SK-N-SH (cell line): ENCODE results near the gene PAPSS2. TPM values are rescaled to one million over a fixed set of nuclear protein-coding genes. Genes with fewer than 3 reads are reported as not detected.

Experiments
- CTCF ChIA-PET: fragments of 300-600, 350-600 bp; formaldehyde crosslinking; extraction: SDS; loops from one replicate; lab custom pipeline; 2021; lab: Yijun Ruan, JAX
- POLR2A ChIA-PET: fragments of 350-600 bp; sonication (Branson Sonifier 250); formaldehyde crosslinking; extraction: SDS; loops from one replicate; lab custom pipeline; 2020; ENCODE audit warnings: antibody characterized with exemption, inconsistent platforms; lab: Yijun Ruan, JAX
- DNase-seq: peaks from one replicate; pipeline ENCODE4 v3.0.0; 2012
- H2AFZ ChIP-seq: fragments of 200-600 bp; sonication (generic); 2 replicates; pipeline ENCODE4 v1.8.1; 2016; ENCODE audit warnings: antibody characterized with exemption, mild to moderate bottlenecking, low read depth
- H3F3A ChIP-seq: fragments of 200-600 bp; sonication (generic); replicated peaks from 2 replicates; pipeline ENCODE3; 2016; ENCODE audit warnings: antibody characterized with exemption, mild to moderate bottlenecking; ENCODE audit not compliant: insufficient read depth
- H3K27ac ChIP-seq, 2 experiments: fragments of 200-500 bp in 1 of 2; fragments of 200-600 bp in 1 of 2; sonication (Bioruptor generic) in 1 of 2; sonication (generic), shearing (Covaris generic) in 1 of 2; 2 replicates each; pipeline versions ENCODE4 v1.5.1 to v1.6.1; 2014 to 2016; ENCODE audit warnings: low read depth in 2 of 2, inconsistent platforms in 1 of 2, low read length in 1 of 2, mild to moderate bottlenecking in 1 of 2, mixed read lengths in 1 of 2
- H3K27me3 ChIP-seq: fragments of 200-600 bp; sonication (generic), shearing (Covaris generic); 2 replicates; pipeline ENCODE4 v1.6.1; 2016; ENCODE audit warnings: mixed run types; ENCODE audit not compliant: insufficient read depth
- H3K36me3 ChIP-seq, 2 experiments: fragments of 200-500 bp in 1 of 2; fragments of 200-600 bp in 1 of 2; sonication (Bioruptor generic) in 1 of 2; sonication (generic) in 1 of 2; replicated peaks in 1 of 2; 2 replicates each; pipeline versions ENCODE3 to v1.5.1; 2014 to 2016; ENCODE audit warnings: low read length in 1 of 2, mild to moderate bottlenecking in 1 of 2; ENCODE audit not compliant: insufficient read depth in 2 of 2, control insufficient read depth in 1 of 2
- H3K4me1 ChIP-seq, 2 experiments: fragments of 200-500 bp in 1 of 2; fragments of 200-600 bp in 1 of 2; sonication (Bioruptor generic) in 1 of 2; sonication (generic), shearing (Covaris generic) in 1 of 2; 2 replicates each; pipeline versions ENCODE4 v1.5.1 to v1.6.1; 2014 to 2016; ENCODE audit warnings: low read depth in 1 of 2, low read length in 1 of 2, mixed run types in 1 of 2; ENCODE audit not compliant: insufficient read depth in 2 of 2, control insufficient read depth in 1 of 2
- H3K4me2 ChIP-seq: fragments of 200-600 bp; sonication (generic), shearing (Covaris generic); 2 replicates; pipeline ENCODE4 v1.6.1; 2017; ENCODE audit warnings: mixed run types
- H3K4me3 ChIP-seq, 2 experiments: fragments of 200-500 bp in 1 of 2; fragments of 200-600 bp in 1 of 2; sonication (Bioruptor generic) in 1 of 2; sonication (generic), shearing (Covaris generic) in 1 of 2; 2 replicates each; pipeline versions ENCODE4 v1.5.1 to v1.8.1; 2014 to 2016; ENCODE audit warnings: low read depth in 2 of 2, inconsistent platforms in 1 of 2, low read length in 1 of 2, mild to moderate bottlenecking in 1 of 2, mixed read lengths in 1 of 2, moderate library complexity in 1 of 2
- H3K79me2 ChIP-seq: fragments of 200-600 bp; sonication (generic); 2 replicates; pipeline ENCODE4 v1.8.1; 2017; ENCODE audit warnings: mild to moderate bottlenecking; ENCODE audit not compliant: insufficient read depth
- H3K9ac ChIP-seq: fragments of 200-600 bp; sonication (generic); 2 replicates; pipeline ENCODE4 v1.6.1; 2017; ENCODE audit warnings: mixed run types
- H3K9me2 ChIP-seq: fragments of 200-600 bp; sonication (generic); 2 replicates; pipeline ENCODE4 v1.6.1; 2017; ENCODE audit warnings: mixed run types
- H3K9me3 ChIP-seq: fragments of 200-600 bp; sonication (generic); 2 replicates; pipeline ENCODE4 v1.6.1; 2017; ENCODE audit warnings: mixed run types, mild to moderate bottlenecking, moderate library complexity
- H4K20me1 ChIP-seq: fragments of 200-600 bp; sonication (generic); 2 replicates; pipeline ENCODE4 v1.6.1; 2017; ENCODE audit warnings: mild to moderate bottlenecking, mixed run types; ENCODE audit not compliant: insufficient read depth
- CHD2 ChIP-seq: fragments of 150-350 bp; IDR thresholded peaks from 2 replicates; pipeline ENCODE4 v1.6.1; 2018; ENCODE audit warnings: low read length; ENCODE audit not compliant: partially characterized antibody
- ELF1 ChIP-seq: IDR thresholded peaks from 2 replicates; pipeline ENCODE4 v1.4.0; 2012
- EP300 ChIP-seq, 2 experiments: IDR thresholded peaks; 2 replicates each; pipeline versions ENCODE4 v1.4.0 to v1.6.1; 2012; ENCODE audit warnings: borderline replicate concordance in 1 of 2, low read depth in 1 of 2, low read length in 1 of 2
- EZH2phosphoT487 ChIP-seq: fragments of 200-600 bp; sonication (generic); IDR thresholded peaks from 2 replicates; pipeline ENCODE4 v1.6.1; 2017; ENCODE audit warnings: low read depth, mixed run types, mild to moderate bottlenecking, antibody characterized with exemption, moderate library complexity, borderline replicate concordance
- FOSL2 ChIP-seq: IDR thresholded peaks from 2 replicates; pipeline ENCODE4 v1.4.0; 2012; ENCODE audit warnings: low read depth, mild to moderate bottlenecking, moderate library complexity, borderline replicate concordance
- GABPA ChIP-seq: IDR thresholded peaks from 2 replicates; pipeline ENCODE4 v1.4.0; 2012; ENCODE audit warnings: low read depth, mild to moderate bottlenecking
- GATA2 ChIP-seq: sonication (generic); formaldehyde crosslinking; IDR thresholded peaks from 2 replicates; pipeline ENCODE4 v1.5.0; 2020; ENCODE audit warnings: mild to moderate bottlenecking, missing genetic modification reagents
- MEF2A ChIP-seq: IDR thresholded peaks from 2 replicates; pipeline ENCODE4 v1.4.0; 2012; ENCODE audit warnings: low read depth, borderline replicate concordance
- MXI1 ChIP-seq: IDR thresholded peaks from 2 replicates; pipeline ENCODE4 v1.6.1; 2012; ENCODE audit warnings: mild to moderate bottlenecking, low read depth, low read length, improper control_type of control experiment
- NFIC ChIP-seq: IDR thresholded peaks from 2 replicates; pipeline ENCODE4 v1.4.0; 2012; ENCODE audit warnings: borderline replicate concordance
- NRF1 ChIP-seq: IDR thresholded peaks from 2 replicates; pipeline ENCODE4 v1.6.1; 2012; ENCODE audit warnings: low read depth, mild to moderate bottlenecking, low read length
- RCOR1 ChIP-seq: fragments of 150-350 bp; IDR thresholded peaks from 2 replicates; pipeline ENCODE4 v1.6.1; 2017; ENCODE audit warnings: antibody characterized with exemption, low read length
- RFX5 ChIP-seq: IDR thresholded peaks from 2 replicates; pipeline ENCODE4 v1.6.1; 2012; ENCODE audit warnings: mild to moderate bottlenecking, improper control_type of control experiment, low read length
- RXRA ChIP-seq: IDR thresholded peaks from 2 replicates; pipeline ENCODE4 v1.4.0; 2012; ENCODE audit warnings: low read depth, mild to moderate bottlenecking, borderline replicate concordance
- SMC3 ChIP-seq: IDR thresholded peaks from 2 replicates; pipeline ENCODE4 v1.6.1; 2012; ENCODE audit warnings: low read depth, low read length, improper control_type of control experiment
- TEAD4 ChIP-seq: IDR thresholded peaks from 2 replicates; pipeline ENCODE4 v1.4.0; 2012; ENCODE audit warnings: mild to moderate bottlenecking, borderline replicate concordance; ENCODE audit not compliant: insufficient read depth
- YY1 ChIP-seq: IDR thresholded peaks from 2 replicates; pipeline ENCODE4 v1.4.0; 2012; ENCODE audit warnings: low read depth, mild to moderate bottlenecking
- WGBS: methylation state at CpG from one replicate; pipeline ENCODE4 v1.1.6; 2017; ENCODE audit warnings: low lambda C conversion rate; 5-methylcytosine and 5-hydroxymethylcytosine counted together
- polyA plus RNA-seq, 3 experiments: library from polyadenylated mRNA; depleted of rRNA; stranded (reverse); fragments of >200 nt; gene quantifications; 2 replicates each; pipeline ENCODE4 v1.2.3, GENCODE V29; 2012
- TF ChIP-seq, protein P1 (sequence below): fragments of 200-600 bp; sonication (generic); IDR thresholded peaks from 2 replicates; pipeline ENCODE4 v1.6.1; 2017; ENCODE audit warnings: antibody characterized with exemption, mild to moderate bottlenecking, moderate library complexity
- TF ChIP-seq, protein P2 (sequence below): fragments of 150-350 bp; IDR thresholded peaks from 2 replicates; pipeline ENCODE4 v1.6.1; 2017; ENCODE audit warnings: antibody characterized with exemption, low read length, low read depth, borderline replicate concordance
- TF ChIP-seq, protein P3 (sequence below): IDR thresholded peaks from 2 replicates; pipeline ENCODE4; 2012

PAPSS2 gene
- polyA plus RNA-seq, 1 of the 3 experiments (the other 2 are of a cell fraction): 50.0 TPM

DNA sequence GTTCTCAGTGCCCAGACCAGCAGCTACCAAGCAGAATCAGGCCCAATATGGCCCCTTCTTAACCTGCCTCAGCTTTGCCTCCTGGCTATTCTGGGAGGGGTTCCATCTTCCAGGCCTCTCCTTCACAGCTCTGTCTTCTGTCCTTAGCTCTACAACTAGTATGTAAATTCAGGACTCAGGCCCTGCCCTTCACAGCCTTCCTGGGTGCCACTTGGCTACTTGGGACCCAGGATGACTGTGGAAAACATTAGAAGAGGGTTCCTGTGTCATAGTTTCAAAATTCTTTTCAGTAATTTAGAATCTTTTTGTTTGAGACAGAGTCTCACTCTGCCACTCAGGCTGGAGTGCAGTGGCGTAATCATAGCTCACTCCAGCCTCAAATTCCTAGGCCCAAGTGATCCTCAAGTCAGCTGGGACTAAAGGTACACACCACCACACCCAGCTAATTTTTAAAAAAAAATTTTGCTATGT lies 33.2 kb upstream of the PAPSS2 start:
- Histone ChIP-seq H3K4me2 (no peak overlapping the region), H3K4me1 (no peaks in the 10 kb centered on the region), H3K9me3 (no peaks in the 10 kb centered on the region), H3K27me3 (no peaks in the 10 kb centered on the region), H2AFZ (no peak overlapping the region), H3K36me3 (no peaks in the 10 kb centered on the region), H4K20me1 (no peaks in the 10 kb centered on the region), H3F3A (no peaks in the 10 kb centered on the region), H3K9me2 (no peaks in the 10 kb centered on the region), H3K27ac (no peak overlapping the region), H3K4me3 (no peak overlapping the region), H3K9ac (no peak overlapping the region), H3K79me2 (no peaks in the 10 kb centered on the region; the same call in 1 of the 2 replicates)
- POLR2A ChIA-PET: no interaction called here
- TF ChIP-seq ELF1: no peak
- no peak for TF ChIP-seq TEAD4
- TF ChIP-seq NRF1: no peak
- no peak for TF ChIP-seq MXI1
- TF ChIP-seq SMC3: no peak
- TF ChIP-seq, protein P1, sequence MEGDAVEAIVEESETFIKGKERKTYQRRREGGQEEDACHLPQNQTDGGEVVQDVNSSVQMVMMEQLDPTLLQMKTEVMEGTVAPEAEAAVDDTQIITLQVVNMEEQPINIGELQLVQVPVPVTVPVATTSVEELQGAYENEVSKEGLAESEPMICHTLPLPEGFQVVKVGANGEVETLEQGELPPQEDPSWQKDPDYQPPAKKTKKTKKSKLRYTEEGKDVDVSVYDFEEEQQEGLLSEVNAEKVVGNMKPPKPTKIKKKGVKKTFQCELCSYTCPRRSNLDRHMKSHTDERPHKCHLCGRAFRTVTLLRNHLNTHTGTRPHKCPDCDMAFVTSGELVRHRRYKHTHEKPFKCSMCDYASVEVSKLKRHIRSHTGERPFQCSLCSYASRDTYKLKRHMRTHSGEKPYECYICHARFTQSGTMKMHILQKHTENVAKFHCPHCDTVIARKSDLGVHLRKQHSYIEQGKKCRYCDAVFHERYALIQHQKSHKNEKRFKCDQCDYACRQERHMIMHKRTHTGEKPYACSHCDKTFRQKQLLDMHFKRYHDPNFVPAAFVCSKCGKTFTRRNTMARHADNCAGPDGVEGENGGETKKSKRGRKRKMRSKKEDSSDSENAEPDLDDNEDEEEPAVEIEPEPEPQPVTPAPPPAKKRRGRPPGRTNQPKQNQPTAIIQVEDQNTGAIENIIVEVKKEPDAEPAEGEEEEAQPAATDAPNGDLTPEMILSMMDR: no peak
- no peak for TF ChIP-seq CHD2
- no peak for TF ChIP-seq GABPA
- TF ChIP-seq NFIC: no peak
- TF ChIP-seq YY1: no peak
- no peak for TF ChIP-seq FOSL2
- TF ChIP-seq, protein P2, sequence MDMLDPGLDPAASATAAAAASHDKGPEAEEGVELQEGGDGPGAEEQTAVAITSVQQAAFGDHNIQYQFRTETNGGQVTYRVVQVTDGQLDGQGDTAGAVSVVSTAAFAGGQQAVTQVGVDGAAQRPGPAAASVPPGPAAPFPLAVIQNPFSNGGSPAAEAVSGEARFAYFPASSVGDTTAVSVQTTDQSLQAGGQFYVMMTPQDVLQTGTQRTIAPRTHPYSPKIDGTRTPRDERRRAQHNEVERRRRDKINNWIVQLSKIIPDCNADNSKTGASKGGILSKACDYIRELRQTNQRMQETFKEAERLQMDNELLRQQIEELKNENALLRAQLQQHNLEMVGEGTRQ: no peak
- no peak for TF ChIP-seq RXRA
- no peak for TF ChIP-seq RCOR1
- TF ChIP-seq EZH2phosphoT487: no peak
- TF ChIP-seq MEF2A: no peak
- TF ChIP-seq RFX5: no peak
- no peak for TF ChIP-seq GATA2
- CTCF ChIA-PET: no interaction called here
- DNase-seq: no peak
- WGBS: 93% methylated on average over 1 of the region's 1 CpG

DNA sequence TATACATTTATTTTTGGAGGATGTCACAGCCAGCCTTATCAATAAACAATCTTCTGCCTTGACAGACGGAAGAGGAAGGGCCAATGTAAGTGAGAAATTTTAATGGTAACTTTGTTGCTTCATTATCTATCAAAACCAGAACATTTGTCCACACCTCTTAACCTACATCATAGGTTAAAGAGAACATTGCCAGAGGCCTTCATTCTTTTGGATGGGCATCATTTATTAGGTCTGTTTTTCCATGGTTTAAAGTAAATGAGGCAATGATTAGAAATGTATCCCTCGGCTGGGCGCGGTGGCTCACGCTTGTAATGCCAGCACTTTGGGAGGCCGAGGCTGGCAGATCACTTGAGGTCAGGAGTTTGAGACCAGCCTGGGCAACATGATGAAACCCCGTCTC lies 29.5 kb upstream of the PAPSS2 start:
- POLR2A ChIA-PET: no interaction called here
- no peaks in the 10 kb centered on the region for H4K20me1 ChIP-seq
- no peak for TF ChIP-seq YY1
- TF ChIP-seq, protein P3, sequence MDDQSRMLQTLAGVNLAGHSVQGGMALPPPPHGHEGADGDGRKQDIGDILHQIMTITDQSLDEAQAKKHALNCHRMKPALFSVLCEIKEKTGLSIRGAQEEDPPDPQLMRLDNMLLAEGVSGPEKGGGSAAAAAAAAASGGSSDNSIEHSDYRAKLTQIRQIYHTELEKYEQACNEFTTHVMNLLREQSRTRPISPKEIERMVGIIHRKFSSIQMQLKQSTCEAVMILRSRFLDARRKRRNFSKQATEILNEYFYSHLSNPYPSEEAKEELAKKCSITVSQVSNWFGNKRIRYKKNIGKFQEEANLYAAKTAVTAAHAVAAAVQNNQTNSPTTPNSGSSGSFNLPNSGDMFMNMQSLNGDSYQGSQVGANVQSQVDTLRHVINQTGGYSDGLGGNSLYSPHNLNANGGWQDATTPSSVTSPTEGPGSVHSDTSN: no peak
- TF ChIP-seq RXRA: no peak
- TF ChIP-seq EP300 (IDR thresholded peaks at IDR 0.05; ENCODE audit: borderline replicate concordance in 1 of 2, low read depth in 1 of 2, low read length in 1 of 2): no peak
- TF ChIP-seq, all 33 proteins: peak for 0
- Histone ChIP-seq H3K4me2 (no peak overlapping the region), H3K4me3 (no peak overlapping the region), H3K9me2 (no peaks in the 10 kb centered on the region), H3K9me3 (no peaks in the 10 kb centered on the region), H3F3A (no peaks in the 10 kb centered on the region), H3K27ac (no peak overlapping the region), H2AFZ (no peak overlapping the region), H3K27me3 (no peaks in the 10 kb centered on the region), H3K36me3 (no peaks in the 10 kb centered on the region), H3K4me1 (no peaks in the 10 kb centered on the region), H3K9ac (no peak overlapping the region), H3K79me2 (no peaks in the 10 kb centered on the region; the same call in 1 of the 2 replicates)
- no peak for DNase-seq
- CTCF ChIA-PET: no interaction called here
- 89% methylated on average over 7 of the region's 7 CpGs for WGBS
